Naive thymus-derived CD8-positive, alpha-beta T cell (primary cell): ENCODE data around the gene CTDSP1. TPM values are rescaled to one million over a fixed set of nuclear protein-coding genes. Genes with fewer than 3 reads are reported as not detected.
A peak's percentile ranks its signal among the peaks of the same experiment; 100 is the strongest.

Experiments
- ATAC-seq, 2 donors: fragments of 150-1000 bp; cut with Tn5 transposase in 1 of 2; sonication (Bioruptor Pico), chemical (Tn5 transposase) in 1 of 2; 1 replicate in 1 of 2; 2 replicates in 1 of 2; pipeline ENCODE4 v1.10.0; 2021; ENCODE audit warnings: mild to moderate bottlenecking in 2 of 2, moderate library complexity in 2 of 2
- POLR2A ChIA-PET: fragments of 350-600 bp; sonication (Branson Sonifier 250); formaldehyde crosslinking; loops from one replicate; lab custom pipeline; 2021; ENCODE audit warnings: antibody characterized with exemption; lab: Charles Lee
- DNase-seq, 10 donors: peaks; one replicate each; pipeline versions ENCODE4 v3.0.0 to v3.0.0-alpha.2; 2020 to 2022
- H3K27ac Mint-ChIP-seq, 10 donors: one replicate each; pipeline ENCODE4 v1.8.0; 2020 to 2022; ENCODE audit warnings: mild to moderate bottlenecking in 10 of 10, mixed read lengths in 10 of 10, moderate library complexity in 4 of 10, inconsistent platforms in 1 of 10
- H3K27me3 Mint-ChIP-seq, 5 donors: one replicate each; pipeline ENCODE4 v1.8.0; 2021 to 2022; ENCODE audit warnings: mixed read lengths in 5 of 5
- H3K36me3 Mint-ChIP-seq, 3 donors: one replicate each; pipeline ENCODE4 v1.8.0; 2020 to 2022; ENCODE audit warnings: mixed read lengths in 3 of 3, mild to moderate bottlenecking in 2 of 3, inconsistent platforms in 1 of 3
- H3K4me1 Mint-ChIP-seq, 4 donors: one replicate each; pipeline ENCODE4 v1.8.0; 2021 to 2022; ENCODE audit warnings: mixed read lengths in 4 of 4
- H3K4me3 Mint-ChIP-seq, 10 donors: one replicate each; pipeline ENCODE4 v1.8.0; 2020 to 2022; ENCODE audit warnings: mild to moderate bottlenecking in 10 of 10, mixed read lengths in 10 of 10, moderate library complexity in 6 of 10, inconsistent platforms in 1 of 10
- H3K9me3 Mint-ChIP-seq, 9 donors: one replicate each; pipeline ENCODE4 v1.8.0; 2020 to 2022; ENCODE audit warnings: mixed read lengths in 9 of 9, mild to moderate bottlenecking in 3 of 9, inconsistent platforms in 1 of 9, moderate library complexity in 1 of 9
- polyA plus RNA-seq, 3 donors: library from polyadenylated mRNA; unstranded; fragments of 300-500 nt; fragmentation: Illumina TruSeq; gene quantifications; one replicate each; pipeline ENCODE4 v1.2.3, GENCODE V29; 2021
- total RNA-seq, 8 experiments: library from RNA in 2 of 8; stranded (reverse) in 2 of 8; gene quantifications; one replicate each; pipeline ENCODE4 v1.2.3 and lab custom pipeline; 2021 to 2026

CTDSP1 gene
- total and polyA plus RNA-seq, 5 experiments from 2014 or later: 19.3 to 144 (median 22.7) TPM

GRCh38 chr2:218368150-218368528, 31.5 kb upstream of the CTDSP1 start:
- no peak for ATAC-seq
- DNase-seq: no peak
- Mint-ChIP-seq H3K4me3 (peak overlapping the region; percentile 70 to 88 (median 82)), H3K9me3 (peaks cover 0 to 2% (median 0%) of the 10 kb centered on the region in 9 donors), H3K36me3 (no peaks in the 10 kb centered on the region), H3K27ac (peak overlapping the region; percentile 81 to 94 (median 88)), H3K4me1 (peaks cover 10 to 52% (median 39%) of the 10 kb centered on the region in 4 donors), H3K27me3 (no peaks in the 10 kb centered on the region)
- POLR2A ChIA-PET: interaction anchor here (0.8 to 1.6 kb wide), 10 partner anchors 9 to 103 kb away, joined by 3 to 10 read pairs (median 4); no protein-coding TSS in a partner anchor

- Mint-ChIP-seq H3K36me3 (no peaks in the 10 kb centered on the region), H3K4me1 (peaks cover 10 to 52% (median 39%) of the 10 kb centered on the region in 4 donors), H3K27me3 (no peaks in the 10 kb centered on the region), H3K27ac (peak overlapping the region; percentile 57 to 93 (median 86)), H3K9me3 (peaks cover 0 to 2% (median 0%) of the 10 kb centered on the region in 9 donors), H3K4me3 (peak overlapping the region; percentile 50 to 88 (median 80))
- DNase-seq: peak in 2 of 10 donors; percentile 16 to 66
- POLR2A ChIA-PET: interaction anchor here (0.8 to 1.6 kb wide), 5 partner anchors 9 to 64 kb away, joined by 3 to 6 read pairs (median 3); partner anchors contain the start of gene CTDSP1
- ATAC-seq: peak; percentile 36 to 37
These were observed 31.0 kb upstream of the CTDSP1 start for GRCh38 chr2:218368621-218369153.

DNA sequence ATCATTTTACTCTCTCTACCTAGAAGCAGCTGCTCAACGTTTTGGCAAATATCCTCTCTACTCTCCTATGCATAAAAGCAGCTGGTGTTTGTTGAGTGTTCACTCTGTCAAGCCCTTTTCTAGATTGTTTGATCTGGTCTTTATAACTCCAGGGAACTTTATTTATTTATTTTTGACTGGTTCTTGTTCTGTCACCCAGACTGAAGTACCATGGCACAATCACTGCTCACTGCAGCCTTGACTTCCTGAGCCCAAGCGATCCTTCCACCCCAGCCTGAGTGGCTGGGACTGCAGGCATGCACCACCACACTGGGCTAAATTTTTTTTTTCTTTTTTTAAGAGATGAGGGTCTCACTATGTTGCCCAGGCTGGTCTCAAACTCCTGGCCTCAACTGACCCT, 30.3 kb upstream of the CTDSP1 start:
- Mint-ChIP-seq H3K27me3 (no peaks in the 10 kb centered on the region), H3K4me3 (peak overlapping the region in 6 of 10 donors; percentile 44 to 86 (median 80)), H3K9me3 (peaks cover 0 to 2% (median 0%) of the 10 kb centered on the region in 9 donors), H3K36me3 (no peaks in the 10 kb centered on the region), H3K27ac (peak overlapping the region in 9 of 10 donors; percentile 57 to 93 (median 88)), H3K4me1 (peaks cover 10 to 52% (median 39%) of the 10 kb centered on the region in 4 donors)
- ATAC-seq: peak in 1 of 2 donors; percentile 36
- POLR2A ChIA-PET: interaction anchor here (0.8 to 1.6 kb wide), 9 partner anchors 8 to 153 kb away, joined by 3 to 6 read pairs (median 4); partner anchors contain the start of gene CTDSP1
- DNase-seq: peak in 1 of 10 donors; percentile 4

DNA sequence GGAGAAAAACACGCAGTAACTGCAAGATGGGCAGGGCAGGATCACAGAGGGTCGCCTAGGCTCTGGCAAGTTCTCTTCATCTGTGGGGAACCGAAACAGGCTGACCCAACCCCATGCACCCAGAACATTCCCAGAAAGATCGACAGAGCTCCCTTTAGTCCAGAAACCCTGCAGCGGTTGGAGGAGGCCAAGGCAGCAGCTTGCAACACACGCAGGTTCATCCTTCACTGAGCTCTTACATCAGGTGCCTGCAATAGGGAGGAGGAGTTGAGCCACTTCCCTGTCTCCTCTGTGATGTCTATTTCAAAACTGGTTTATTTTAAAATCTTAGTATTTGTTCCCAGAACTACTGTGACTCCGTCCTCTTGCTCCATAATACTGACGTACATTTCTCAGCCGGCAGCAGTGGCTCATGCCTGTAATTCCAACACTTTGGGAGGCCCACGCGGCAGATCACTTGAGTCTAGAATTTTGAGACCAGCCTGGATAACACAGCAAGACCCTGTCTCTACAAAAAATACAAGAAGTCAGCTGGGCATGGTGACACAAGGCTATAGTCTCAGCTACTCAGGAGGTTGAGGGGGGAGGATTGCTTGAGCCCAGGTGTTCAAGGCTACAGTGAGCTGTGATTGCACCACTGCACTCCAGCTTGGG, 29.1 kb upstream of the CTDSP1 start:
- POLR2A ChIA-PET: interaction anchor here (0.8 to 1.5 kb wide), 7 partner anchors 14 to 154 kb away, joined by 3 to 6 read pairs (median 4); partner anchors contain the start of gene CATIP
- Mint-ChIP-seq H3K4me3 (no peak overlapping the region), H3K36me3 (no peaks in the 10 kb centered on the region), H3K9me3 (peaks cover 0 to 2% (median 0%) of the 10 kb centered on the region in 9 donors), H3K27ac (peak overlapping the region in 9 of 10 donors; percentile 51 to 93 (median 66)), H3K4me1 (peaks cover 10 to 48% (median 38%) of the 10 kb centered on the region in 4 donors), H3K27me3 (no peaks in the 10 kb centered on the region)
- ATAC-seq (no peak), DNase-seq (peak in 1 of 10 donors; percentile 27)

- no peaks in the 10 kb centered on the region for H3K36me3 Mint-ChIP-seq
- H3K4me3 Mint-ChIP-seq: no peak overlapping the region
- H3K9me3 Mint-ChIP-seq: no peaks in the 10 kb centered on the region
These were observed 27.7 kb upstream of the CTDSP1 start for GRCh38 chr2:218371983-218372350.

GRCh38 chr2:218374795-218375194, 24.9 kb upstream of the CTDSP1 start:
- Mint-ChIP-seq H3K36me3 (no peaks in the 10 kb centered on the region), H3K4me1 (peaks cover 6 to 25% (median 18%) of the 10 kb centered on the region in 4 donors), H3K27me3 (no peaks in the 10 kb centered on the region), H3K27ac (no peak overlapping the region), H3K9me3 (no peaks in the 10 kb centered on the region), H3K4me3 (no peak overlapping the region)
- ATAC-seq (no peak), DNase-seq (peak in 1 of 10 donors; percentile 55)
- POLR2A ChIA-PET: no interaction called here

More at GRCh38 chr2:218371983-218372350, 27.7 kb upstream of the CTDSP1 start:
- ATAC-seq (no peak), DNase-seq (no peak)
- Mint-ChIP-seq H3K27me3 (no peaks in the 10 kb centered on the region), H3K27ac (peak overlapping the region in 5 of 10 donors; percentile 6 to 87 (median 53)), H3K4me1 (peaks cover 8 to 41% (median 33%) of the 10 kb centered on the region in 4 donors)
- POLR2A ChIA-PET: no interaction called here

- ATAC-seq: no peak
- Mint-ChIP-seq H3K27me3 (no peaks in the 10 kb centered on the region), H3K27ac (peak overlapping the region in 1 of 10 donors; percentile 56), H3K9me3 (no peaks in the 10 kb centered on the region), H3K4me1 (peaks cover 2 to 21% (median 15%) of the 10 kb centered on the region in 4 donors), H3K36me3 (peaks cover 0 to 2% (median 0%) of the 10 kb centered on the region in 3 donors), H3K4me3 (no peak overlapping the region)
- POLR2A ChIA-PET: interaction anchor here (0.7 kb wide), 1 partner anchor 29 kb away, joined by 5 read pairs; no protein-coding TSS in a partner anchor
- no peak for DNase-seq
These were observed 24.5 kb upstream of the CTDSP1 start for GRCh38 chr2:218375212-218375611.

DNA sequence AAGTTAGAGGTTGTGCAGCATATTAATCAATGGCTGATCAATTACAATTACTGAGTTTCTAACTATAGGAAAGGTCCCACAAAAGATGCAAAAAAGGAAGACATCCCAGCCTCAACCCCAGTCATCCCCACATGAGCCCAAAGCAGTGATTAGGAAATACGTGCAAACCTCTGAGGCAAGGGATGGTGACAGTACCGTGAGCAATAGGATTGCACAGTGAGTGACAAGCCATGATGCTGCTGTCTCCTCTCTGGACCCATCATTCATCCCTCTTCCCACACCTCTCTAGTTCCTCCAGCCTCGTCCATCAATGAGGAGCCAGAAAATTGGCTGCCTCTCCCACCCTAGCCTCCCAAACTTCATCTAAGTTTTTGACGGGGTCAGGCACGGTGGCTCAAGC, 21.6 kb upstream of the CTDSP1 start:
- Mint-ChIP-seq H3K4me1 (peaks cover 4 to 11% (median 7%) of the 10 kb centered on the region in 4 donors), H3K27ac (peak overlapping the region in 5 of 10 donors; percentile 4 to 38 (median 13))
- POLR2A ChIA-PET: interaction anchor here (1.2 to 1.9 kb wide), 2 partner anchors 9 to 18 kb away, joined by 6 to 8 read pairs; no protein-coding TSS in a partner anchor

DNA sequence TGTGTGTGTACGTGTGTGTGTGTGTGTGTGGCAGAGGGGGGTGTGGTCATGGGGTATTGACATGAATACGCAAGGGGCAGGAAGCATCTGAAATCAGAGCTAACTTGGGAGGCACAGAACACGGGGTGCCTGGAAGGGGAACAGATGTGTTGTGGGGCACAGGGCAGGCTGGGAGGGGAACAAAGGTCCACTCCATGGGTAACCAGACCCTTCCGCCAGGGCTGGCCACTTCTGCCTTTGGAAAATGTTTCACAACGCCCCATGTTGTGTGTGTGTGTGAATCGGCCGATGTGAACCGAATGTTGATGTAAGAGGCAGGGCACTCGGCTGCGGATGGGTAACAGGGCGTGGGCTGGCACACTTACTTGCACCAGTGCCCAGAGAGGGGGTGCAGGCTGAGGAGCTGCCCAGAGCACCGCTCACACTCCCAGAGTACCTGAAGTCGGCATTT, 17.7 kb upstream of the CTDSP1 start, which contains the start of gene SLC11A1:
SLC11A1 (plus strand) TSS at position 358 of the 451 bp plus-strand sequence. CDS start 96 bp downstream, outside the sequence.
- POLR2A ChIA-PET: interaction anchor here (1.2 kb wide), 1 partner anchor 15 kb away, joined by 3 read pairs; no protein-coding TSS in a partner anchor
- no peak for ATAC-seq

More for the DNA sequence above, 21.6 kb upstream of the CTDSP1 start:
- peaks cover 0 to 2% (median 0%) of the 10 kb centered on the region in 3 donors for H3K36me3 Mint-ChIP-seq
- no peaks in the 10 kb centered on the region for H3K27me3 Mint-ChIP-seq
- DNase-seq (no peak), ATAC-seq (no peak)
- no peak overlapping the region for H3K4me3 Mint-ChIP-seq
- H3K9me3 Mint-ChIP-seq: no peaks in the 10 kb centered on the region

DNA sequence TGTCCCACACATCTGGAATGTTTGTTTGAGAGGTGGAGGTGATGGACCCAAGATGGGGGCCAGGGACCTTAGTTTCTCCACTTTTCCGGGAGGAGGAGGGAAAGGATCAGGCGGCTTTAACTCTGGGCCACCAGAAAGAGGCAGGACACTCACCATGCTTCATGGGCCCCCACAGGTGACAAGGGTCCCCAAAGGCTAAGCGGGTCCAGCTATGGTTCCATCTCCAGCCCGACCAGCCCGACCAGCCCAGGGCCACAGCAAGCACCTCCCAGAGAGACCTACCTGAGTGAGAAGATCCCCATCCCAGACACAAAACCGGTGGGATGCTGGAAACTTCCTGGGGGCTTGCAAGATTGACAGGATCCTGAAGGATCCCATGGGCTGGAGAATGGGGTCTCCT, 16.9 kb upstream of the CTDSP1 start:
- POLR2A ChIA-PET: interaction anchor here (1.2 kb wide), 1 partner anchor 14 kb away, joined by 3 read pairs; no protein-coding TSS in a partner anchor
- Mint-ChIP-seq H3K4me3 (no peak overlapping the region), H3K4me1 (peaks cover 6 to 17% (median 13%) of the 10 kb centered on the region in 4 donors), H3K27ac (no peak overlapping the region), H3K9me3 (no peaks in the 10 kb centered on the region), H3K36me3 (peaks cover 0 to 2% (median 0%) of the 10 kb centered on the region in 3 donors), H3K27me3 (peaks cover 0 to 2% (median 0%) of the 10 kb centered on the region in 5 donors)
- ATAC-seq (no peak), DNase-seq (no peak)

More for the DNA sequence above, 17.7 kb upstream of the CTDSP1 start, which contains the start of gene SLC11A1:
- peaks cover 0 to 2% (median 0%) of the 10 kb centered on the region in 3 donors for H3K36me3 Mint-ChIP-seq
- H3K4me3 Mint-ChIP-seq: peak within 1 kb of the TSS in 1 of 10 donors; percentile 74
- no peaks in the 10 kb centered on the region for H3K9me3 Mint-ChIP-seq
- no peaks in the 10 kb centered on the region for H3K27me3 Mint-ChIP-seq
- DNase-seq: no peak
- peaks cover 4 to 13% (median 10%) of the 10 kb centered on the region in 4 donors for H3K4me1 Mint-ChIP-seq
- peak within 1 kb of the TSS in 2 of 10 donors; percentile 31 to 47 for H3K27ac Mint-ChIP-seq

- H3K4me1 Mint-ChIP-seq: peaks cover 5 to 15% (median 13%) of the 10 kb centered on the region in 4 donors
- H3K27me3 Mint-ChIP-seq: peaks cover 0 to 2% (median 0%) of the 10 kb centered on the region in 5 donors
- H3K27ac Mint-ChIP-seq: peak overlapping the region in 1 of 10 donors; percentile 37
- peak overlapping the region in 1 of 10 donors; percentile 55 for H3K4me3 Mint-ChIP-seq
- POLR2A ChIA-PET: interaction anchor here (0.9 to 1.6 kb wide), 2 partner anchors 10 to 97 kb away, joined by 3 to 5 read pairs; no protein-coding TSS in a partner anchor
- DNase-seq (no peak), ATAC-seq (no peak)
- peaks cover 0 to 2% (median 0%) of the 10 kb centered on the region in 3 donors for H3K36me3 Mint-ChIP-seq
- no peaks in the 10 kb centered on the region for H3K9me3 Mint-ChIP-seq
These were observed 15.7 kb upstream of the CTDSP1 start for GRCh38 chr2:218383892-218384519.
